GM19463 (cell line): Measurements from ENCODE around the gene FAM20A.
"Not testable (repeated sequence)": the region's sequence is repeated elsewhere in the genome, so short reads cannot be mapped to it uniquely, and the experiment has no call there.

Experiments used
- ATAC-seq: cut with Tn5 transposase; IDR thresholded peaks from one replicate; pipeline ENCODE4 v1.9.1; 2021; ENCODE audit warnings: mild to moderate bottlenecking, moderate library complexity; ENCODE audit not compliant: unreplicated experiment

The FAM20A gene

DNA sequence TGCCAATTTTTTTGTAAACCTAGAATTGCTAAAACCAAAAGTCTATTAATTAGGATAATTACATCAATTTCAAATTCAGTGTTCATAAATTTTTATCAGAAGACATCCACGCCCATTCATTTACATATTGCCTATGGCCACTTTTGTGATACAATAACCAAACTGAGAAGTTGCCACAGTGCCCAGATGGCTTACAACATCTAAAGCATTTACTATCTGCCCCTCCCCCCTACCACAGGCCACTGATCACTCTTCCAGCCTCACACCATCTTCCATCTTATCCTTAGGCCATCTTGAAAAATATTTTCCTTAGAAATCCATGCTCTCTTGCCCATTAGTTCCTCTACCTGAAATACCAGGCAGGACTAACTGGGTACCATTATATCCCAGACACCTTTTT lies 95.2 kb downstream of the FAM20A start:
- ATAC-seq: no peak

DNA sequence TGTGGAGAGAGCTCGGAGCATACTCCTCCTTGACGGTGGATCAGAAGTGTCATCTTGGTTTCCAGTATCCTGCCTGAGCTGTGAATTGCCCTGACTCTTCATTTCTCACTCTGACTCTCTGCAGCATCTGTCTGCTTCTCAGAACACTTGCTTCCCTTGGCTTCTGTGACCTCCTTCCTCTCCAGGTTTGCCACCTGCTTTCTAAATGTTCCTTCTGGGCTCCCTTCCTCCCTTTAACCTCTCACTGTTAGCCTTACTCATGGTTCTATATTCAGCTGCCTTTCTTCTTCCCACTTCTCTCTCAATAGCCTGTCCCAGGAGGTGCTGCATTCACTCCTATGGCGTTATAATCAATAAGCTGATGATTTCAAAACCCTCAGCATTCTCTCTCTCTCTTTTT lies 100.1 kb downstream of the FAM20A start:
- ATAC-seq: no peak

DNA sequence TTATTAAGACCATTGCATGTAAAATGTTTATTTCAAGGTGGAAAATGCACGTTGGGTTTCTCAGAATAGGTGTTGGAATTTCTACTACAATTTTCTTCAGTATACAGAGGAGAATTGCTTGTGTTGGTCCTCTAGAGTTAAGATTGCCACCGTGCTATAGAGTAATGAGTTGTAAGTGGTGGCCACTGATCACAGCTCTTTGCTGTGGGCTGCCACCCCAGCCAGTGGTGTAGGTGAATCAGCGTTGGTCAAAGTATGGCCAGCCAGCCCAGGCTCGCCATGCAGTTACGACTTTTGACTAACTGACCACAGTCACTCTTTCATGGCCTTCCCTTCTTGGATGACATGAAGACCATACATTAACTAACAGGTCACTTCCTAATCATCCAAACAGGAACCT lies 101.6 kb downstream of the FAM20A start:
- ATAC-seq: no peak

DNA sequence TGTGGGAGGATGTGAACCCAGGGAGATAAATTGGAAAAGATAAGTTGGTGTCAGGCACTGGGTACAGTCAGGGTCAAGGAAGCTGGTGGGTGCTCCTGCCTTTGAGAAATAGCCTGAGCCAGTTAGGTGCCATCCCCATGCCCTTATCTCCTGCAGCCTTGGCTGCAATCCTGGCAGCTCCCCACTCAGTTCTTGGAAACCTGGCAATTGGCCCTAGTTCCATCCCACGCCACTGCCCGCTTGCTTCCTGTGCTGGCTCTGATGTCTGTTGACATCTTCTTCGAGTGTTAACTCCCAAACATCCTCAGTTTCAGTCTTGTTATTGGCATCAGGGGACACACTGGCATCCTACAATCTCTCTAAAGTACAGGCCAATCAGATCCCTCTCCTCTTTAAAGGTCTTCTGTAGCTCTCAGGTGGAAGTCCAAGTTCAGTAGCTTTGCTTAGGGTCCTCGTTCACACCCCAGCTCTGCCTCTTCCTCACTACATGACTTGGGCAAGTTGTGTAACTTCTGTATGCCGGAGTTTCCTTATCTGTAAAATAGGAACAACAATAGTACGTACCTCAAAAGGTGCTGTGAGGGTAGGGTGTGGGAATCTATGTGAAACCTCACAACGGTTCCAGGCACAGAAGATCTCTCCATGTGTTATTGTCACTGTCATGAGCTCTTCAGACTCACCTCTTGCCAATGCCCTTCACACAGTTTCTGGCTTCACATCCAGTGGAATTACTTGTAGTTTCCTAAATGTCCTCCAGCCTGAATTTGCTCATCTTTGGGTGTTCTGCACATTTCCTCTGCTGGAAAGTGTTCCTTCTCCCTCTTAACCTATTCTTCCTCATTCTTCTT lies 102.5 kb downstream of the FAM20A start:
- ATAC-seq: peak; percentile 16

DNA sequence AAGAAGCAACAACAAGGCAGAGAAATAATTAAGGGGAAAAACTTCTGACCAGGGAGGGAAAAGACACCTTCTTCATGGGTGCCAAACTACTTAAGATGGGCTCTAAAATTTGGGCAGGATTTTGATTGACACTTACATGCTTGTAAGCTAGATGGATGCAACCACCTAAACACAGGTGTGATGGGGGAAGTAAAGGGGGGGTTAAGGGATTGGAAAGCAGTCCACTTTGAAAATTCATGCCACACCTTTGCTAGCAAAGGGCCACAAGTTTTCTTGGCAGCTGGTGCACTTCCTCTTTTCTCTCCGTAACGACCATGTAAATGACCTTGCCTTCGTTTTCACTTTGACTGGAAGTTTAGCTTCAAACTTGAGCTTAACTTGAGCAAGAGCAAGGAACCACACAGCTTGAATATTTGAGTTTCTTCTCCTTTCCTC lies 103.3 kb downstream of the FAM20A start:
- ATAC-seq: peak; percentile 94

DNA sequence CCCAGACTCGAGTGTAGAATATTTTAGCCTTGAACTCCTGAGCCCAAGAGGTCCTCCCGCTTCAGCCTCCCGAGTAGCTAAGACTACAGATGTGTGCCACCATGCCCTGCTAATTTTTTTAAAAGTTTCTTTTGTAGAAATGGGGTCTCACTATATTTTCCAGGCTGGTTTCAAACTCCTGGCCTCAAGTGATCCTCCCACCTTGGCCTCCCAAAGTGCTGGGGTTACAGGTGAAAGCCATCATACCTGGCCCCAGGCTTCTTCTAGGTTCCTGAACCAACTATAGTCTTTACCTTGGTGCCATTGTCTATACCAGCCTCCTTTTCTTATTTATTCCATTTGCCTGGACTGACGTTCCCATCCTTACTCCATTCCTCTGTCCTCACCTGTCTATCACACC lies 106.1 kb downstream of the FAM20A start:
- ATAC-seq: no peak

DNA sequence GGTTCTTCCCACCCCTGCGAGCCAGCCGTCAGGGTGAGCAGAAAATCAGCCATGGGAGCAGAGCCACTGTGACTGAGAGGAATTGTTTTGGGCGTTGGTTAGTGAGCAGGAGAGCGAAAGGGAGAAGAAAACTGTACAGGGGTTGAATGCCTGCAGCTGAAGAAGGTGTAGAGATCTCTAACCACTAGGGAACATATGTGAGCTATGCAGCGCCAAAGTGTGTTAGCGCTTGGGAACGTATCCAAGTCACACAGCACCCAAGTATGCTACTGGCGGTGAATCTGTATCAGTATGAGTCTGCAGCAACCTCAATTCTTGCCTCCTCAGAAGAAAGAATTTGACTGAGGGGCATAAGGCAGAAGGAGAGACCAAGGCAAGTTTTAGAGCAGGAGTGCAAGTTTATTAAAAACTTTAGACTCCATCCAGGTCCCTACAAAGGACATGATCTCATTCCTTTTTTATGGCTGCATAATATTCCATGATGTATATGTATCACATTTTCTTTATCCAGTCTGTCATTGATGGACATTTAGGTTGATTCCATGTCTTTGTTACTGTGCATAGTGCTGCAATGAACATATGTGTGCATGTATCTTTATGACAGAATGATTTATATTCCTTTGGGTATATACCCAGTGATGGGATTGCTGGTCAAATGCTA lies 108.6 kb downstream of the FAM20A start:
- ATAC-seq: not testable (repeated sequence)

DNA sequence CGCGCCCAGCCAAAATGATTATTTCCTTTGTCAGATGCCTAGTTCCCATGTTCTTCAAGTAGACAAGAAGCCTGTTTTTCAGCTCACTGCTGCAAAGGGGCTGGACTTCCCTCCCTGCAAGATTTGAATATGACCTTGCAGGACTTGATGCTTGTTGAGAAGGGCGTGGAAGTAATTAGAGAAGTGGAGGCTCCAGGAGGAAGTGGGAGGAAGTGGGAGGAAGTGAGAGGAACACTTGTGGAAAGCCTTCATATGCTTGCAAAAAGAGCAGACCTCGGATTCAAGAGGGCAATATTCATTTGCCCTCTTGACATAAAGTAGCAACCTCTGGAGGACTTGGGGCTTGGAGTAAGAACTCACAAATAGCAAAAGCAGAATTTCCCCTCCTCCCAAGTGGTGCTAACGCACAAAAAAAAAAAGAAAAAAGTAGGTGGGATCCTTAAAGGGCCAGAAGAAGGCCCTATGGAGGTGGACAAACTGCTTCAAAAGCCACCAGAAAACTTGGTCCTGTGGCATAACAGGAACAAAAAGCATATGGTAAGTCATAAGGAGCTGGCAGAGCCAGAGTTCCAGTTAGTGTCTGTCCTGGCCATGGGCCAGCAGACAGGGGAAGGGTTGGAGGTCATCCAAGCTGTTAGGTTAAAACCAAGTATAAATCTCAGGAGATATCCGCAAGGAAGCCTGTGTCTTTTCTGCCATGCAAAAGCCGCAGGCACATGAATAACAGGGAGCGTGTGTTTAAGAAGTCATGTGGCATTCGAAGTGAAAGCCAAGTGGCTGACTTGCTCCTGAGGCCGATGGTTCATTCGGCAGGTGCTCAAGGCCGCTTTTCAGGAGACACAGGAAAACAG lies 109.6 kb downstream of the FAM20A start:
- ATAC-seq: no peak

DNA sequence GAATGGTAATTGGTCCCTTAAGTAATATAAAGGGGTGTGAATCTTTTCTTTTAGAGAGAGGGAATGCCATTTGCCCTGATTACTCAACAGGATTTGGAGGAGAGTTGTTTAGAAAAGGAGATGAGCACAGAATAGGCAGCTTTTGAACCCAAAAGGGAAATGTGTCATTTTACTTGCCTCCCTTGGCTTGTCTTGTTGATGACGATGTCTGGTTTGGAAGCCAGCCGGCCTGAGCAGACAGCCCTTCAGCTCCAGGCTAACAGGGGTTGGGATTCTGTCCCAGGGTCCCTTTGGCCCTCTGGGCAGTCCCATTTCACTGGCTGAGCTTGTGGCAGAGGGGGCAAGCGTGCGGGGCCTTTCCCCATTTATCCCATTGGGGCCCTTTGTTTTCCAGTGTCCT lies 111.2 kb downstream of the FAM20A start:
- ATAC-seq: no peak
